Measurements from ENCODE around the gene PDE4A. TPM values are rescaled to one million over a fixed set of nuclear protein-coding genes. Genes with fewer than 3 reads are reported as not detected.

PDE4A gene
- total and polyA plus RNA-seq, 2 donors (not counting 3 experiments of a cell fraction or from before 2014, with no cell fraction given): 3.8 to 10.0 TPM

- POLR2A ChIA-PET: no interaction called here
- no peaks in the 10 kb centered on the region for H3K9me1 ChIP-seq (replicated peaks; ENCODE audit: control insufficient read depth, extremely low read depth, insufficient read depth, low read length)
Observed at GRCh38 chr19:10508036-10508435, 87.7 kb downstream of the PDE4A start.

More at GRCh38 chr19:10508036-10508435, 87.7 kb downstream of the PDE4A start:
- no peak overlapping the region for H2AFZ ChIP-seq (ENCODE audit: low read depth, low read length)
- dilution Hi-C loops (cut with MboI; ENCODE audit: extremely low pct_ligation_motif_present, low sequenced_read_pairs) (no loop called here), intact Hi-C loops (cut with micrococcal nuclease) (loop anchor here (10.0 kb wide), 1 partner anchor 587 kb away; no protein-coding TSS in a partner anchor)
- H4K20me1 ChIP-seq (replicated peaks; ENCODE audit: control insufficient read depth, extremely low read depth, insufficient read depth, low read length): no peaks in the 10 kb centered on the region
- H3K27me3 ChIP-seq (ENCODE audit: control insufficient read depth in 2 of 2, insufficient read depth in 2 of 2, low read length in 2 of 2): peaks cover under 1 to 6% of the 10 kb centered on the region in 2 experiments
- H3K9ac ChIP-seq (replicated peaks; ENCODE audit: extremely low read depth, insufficient read depth, low read length): no peak overlapping the region
- no peak for DNase-seq (ENCODE audit: low read depth, low spot score)
- H3K4me1 ChIP-seq (ENCODE audit: control insufficient read depth, extremely low read depth, insufficient read depth, low read length): no peaks in the 10 kb centered on the region
- H3K4me2 ChIP-seq (ENCODE audit: insufficient read depth, low read length): no peak overlapping the region
- no peaks in the 10 kb centered on the region for H3K36me3 ChIP-seq (ENCODE audit: control insufficient read depth in 2 of 2, extremely low read depth in 1 of 2, insufficient read depth in 2 of 2, low read length in 2 of 2)
- H3K4me3 ChIP-seq (replicated peaks in 1 of 3; ENCODE audit: insufficient read depth in 1 of 3, low read depth in 1 of 3, low read length in 3 of 3): no peak overlapping the region
- CTCF ChIA-PET: interaction anchor here (0.6 to 2.9 kb wide), 10 partner anchors 9 to 208 kb away, joined by 3 to 23 read pairs (median 4); partner anchors contain the start of gene S1PR5
- H3K79me2 ChIP-seq (ENCODE audit: control insufficient read depth, insufficient read depth, low read length): no peaks in the 10 kb centered on the region
- no peak overlapping the region for H3K27ac ChIP-seq (ENCODE audit: insufficient read depth, low read depth, low read length)
- TF ChIP-seq GATA2 (IDR thresholded peaks at IDR 0.05; ENCODE audit: insufficient read depth, insufficient read length, low read depth, low read length): no peak
- TF ChIP-seq FOS (IDR thresholded peaks at IDR 0.05; ENCODE audit: borderline replicate concordance, insufficient read depth, low read length): no peak
- no peak for TF ChIP-seq MAX (IDR thresholded peaks at IDR 0.05; ENCODE audit: insufficient read depth, insufficient read length)
- no peak for TF ChIP-seq JUN (IDR thresholded peaks at IDR 0.05; ENCODE audit: borderline replicate concordance, insufficient read depth, insufficient read length, low read depth)
- TF ChIP-seq, protein P1, sequence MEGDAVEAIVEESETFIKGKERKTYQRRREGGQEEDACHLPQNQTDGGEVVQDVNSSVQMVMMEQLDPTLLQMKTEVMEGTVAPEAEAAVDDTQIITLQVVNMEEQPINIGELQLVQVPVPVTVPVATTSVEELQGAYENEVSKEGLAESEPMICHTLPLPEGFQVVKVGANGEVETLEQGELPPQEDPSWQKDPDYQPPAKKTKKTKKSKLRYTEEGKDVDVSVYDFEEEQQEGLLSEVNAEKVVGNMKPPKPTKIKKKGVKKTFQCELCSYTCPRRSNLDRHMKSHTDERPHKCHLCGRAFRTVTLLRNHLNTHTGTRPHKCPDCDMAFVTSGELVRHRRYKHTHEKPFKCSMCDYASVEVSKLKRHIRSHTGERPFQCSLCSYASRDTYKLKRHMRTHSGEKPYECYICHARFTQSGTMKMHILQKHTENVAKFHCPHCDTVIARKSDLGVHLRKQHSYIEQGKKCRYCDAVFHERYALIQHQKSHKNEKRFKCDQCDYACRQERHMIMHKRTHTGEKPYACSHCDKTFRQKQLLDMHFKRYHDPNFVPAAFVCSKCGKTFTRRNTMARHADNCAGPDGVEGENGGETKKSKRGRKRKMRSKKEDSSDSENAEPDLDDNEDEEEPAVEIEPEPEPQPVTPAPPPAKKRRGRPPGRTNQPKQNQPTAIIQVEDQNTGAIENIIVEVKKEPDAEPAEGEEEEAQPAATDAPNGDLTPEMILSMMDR (IDR thresholded peaks at IDR 0.05; ENCODE audit: extremely low read depth in 1 of 2, insufficient read depth in 1 of 2, low read depth in 1 of 2, low read length in 2 of 2): no peak
- TF ChIP-seq POLR2A (IDR thresholded peaks at IDR 0.05; ENCODE audit: low read depth, low read length): no peak
- TF ChIP-seq MYC (IDR thresholded peaks at IDR 0.05; ENCODE audit: low read depth, low read length): no peak
- TF ChIP-seq EZH2 (IDR thresholded peaks at IDR 0.05; ENCODE audit: borderline replicate concordance, low read depth, low read length, severe bottlenecking): no peak
- no peak for TF ChIP-seq POLR2AphosphoS5 (IDR thresholded peaks at IDR 0.05; ENCODE audit: insufficient read depth, low read depth, low read length)
- BruUV-seq (replicated peaks): no TSS peak
- H3K9me3 ChIP-seq (replicated peaks; ENCODE audit: control insufficient read depth, insufficient read depth, low read length): no peaks in the 10 kb centered on the region
- no peak for FAIRE-seq

Measured in endothelial cell of umbilical vein (primary cell).